Urinary bladder (tissue), 4 donors: ENCODE results near the gene KIAA2012. TPM values are rescaled to one million over a fixed set of nuclear protein-coding genes. Genes with fewer than 3 reads are reported as not detected.
A peak's percentile ranks its signal among the peaks of the same experiment; 100 is the strongest.
"Not testable (repeated sequence)": the region's sequence is repeated elsewhere in the genome, so short reads cannot be mapped to it uniquely, and the experiment has no call there.

ENCODE experiments used
- DNase-seq: peaks from one replicate; pipeline ENCODE4 v3.0.0-alpha.2; 2015; ENCODE audit errors: extremely low spot score
- H3K27ac ChIP-seq: one replicate; pipeline ENCODE4 v1.5.1; 2013; ENCODE audit warnings: low read depth, mild to moderate bottlenecking, moderate library complexity
- H3K36me3 ChIP-seq: one replicate; pipeline ENCODE4 v1.6.1; 2013; ENCODE audit warnings: mild to moderate bottlenecking, moderate library complexity; ENCODE audit not compliant: insufficient read depth
- H3K4me1 ChIP-seq: one replicate; pipeline ENCODE4 v1.6.1; 2013; ENCODE audit warnings: mild to moderate bottlenecking, moderate library complexity; ENCODE audit not compliant: insufficient read depth
- H3K4me3 ChIP-seq: one replicate; pipeline ENCODE4 v1.5.1; 2013; ENCODE audit warnings: low read depth, low read length
- WGBS: extraction: QIAGEN DNeasy Blood & Tissue Kit; methylation state at CpG from one replicate; pipeline ENCODE4 v1.1.7; 2013; 5-methylcytosine and 5-hydroxymethylcytosine counted together
- polyA plus RNA-seq: library from polyadenylated mRNA; stranded (reverse); fragments of 200-250 nt; gene quantifications from one replicate; pipeline ENCODE4 v1.2.3, GENCODE V29; 2013
- total RNA-seq: library from RNA; depleted of rRNA; stranded (reverse); fragments of >200 nt; gene quantifications from one replicate; pipeline ENCODE4 v1.2.3, GENCODE V29; 2014
- donor health status: healthy with polysubstance abuse.
- donor health status: healthy.

KIAA2012 gene
- total and polyA plus RNA-seq, 2 donors: 0.05 to 0.16 TPM

DNA sequence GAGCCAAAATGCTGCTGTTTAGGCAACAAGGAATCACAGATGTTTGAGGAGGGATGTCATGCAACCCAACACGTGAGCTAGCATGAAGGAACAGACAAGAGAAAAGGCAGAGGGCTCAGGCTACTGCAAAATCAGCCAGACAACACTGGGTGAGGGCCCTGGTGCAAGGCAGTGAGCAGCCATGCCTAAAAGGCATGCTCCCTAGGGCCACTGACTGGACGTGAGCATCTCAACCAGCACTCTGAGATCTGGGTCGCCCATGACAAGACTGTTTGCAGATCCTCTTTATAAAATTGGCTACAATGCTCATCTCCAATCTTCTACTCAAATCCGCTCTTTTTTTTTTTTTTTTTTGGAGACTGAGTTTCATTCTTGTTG lies 49.1 kb downstream of the KIAA2012 start:
- H3K27ac ChIP-seq: no peak overlapping the region
- no peak for DNase-seq
- H3K4me1 ChIP-seq: no peaks in the 10 kb centered on the region
- WGBS: 91% methylated on average over 4 of the region's 4 CpGs
- no peak overlapping the region for H3K4me3 ChIP-seq
- H3K36me3 ChIP-seq: no peaks in the 10 kb centered on the region

- Histone ChIP-seq H3K27ac (no peak overlapping the region), H3K36me3 (no peaks in the 10 kb centered on the region), H3K4me3 (no peak overlapping the region), H3K4me1 (no peaks in the 10 kb centered on the region)
- no peak for DNase-seq
- WGBS: 56% methylated on average over 19 of the region's 19 CpGs
These were observed 50.1 kb downstream of the KIAA2012 start for GRCh38 chr2:202122980-202123720.

DNA sequence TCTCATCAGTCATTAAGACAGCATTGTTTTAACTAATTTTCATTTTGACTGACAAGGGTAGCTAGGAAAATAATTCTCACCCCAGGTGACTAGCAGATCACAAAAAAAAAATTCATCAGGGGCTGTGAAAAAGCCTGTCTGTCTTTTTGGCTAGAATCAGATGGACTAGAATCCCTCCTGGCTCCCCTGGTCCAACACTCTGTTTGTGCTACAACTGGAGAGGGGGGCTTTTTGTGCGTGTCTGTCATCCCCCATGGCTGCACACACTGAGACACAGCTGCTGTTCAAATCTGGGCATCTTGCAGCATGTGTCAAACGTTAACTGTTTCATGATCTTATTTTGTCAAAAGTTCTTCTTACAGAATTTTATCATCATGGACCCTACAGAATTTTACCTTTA lies 51.2 kb downstream of the KIAA2012 start:
- H3K36me3 ChIP-seq: no peaks in the 10 kb centered on the region
- WGBS: 75% methylated on average over 2 of the region's 2 CpGs
- no peak for DNase-seq
- no peak overlapping the region for H3K4me3 ChIP-seq
- H3K4me1 ChIP-seq: no peaks in the 10 kb centered on the region
- H3K27ac ChIP-seq: no peak overlapping the region

DNA sequence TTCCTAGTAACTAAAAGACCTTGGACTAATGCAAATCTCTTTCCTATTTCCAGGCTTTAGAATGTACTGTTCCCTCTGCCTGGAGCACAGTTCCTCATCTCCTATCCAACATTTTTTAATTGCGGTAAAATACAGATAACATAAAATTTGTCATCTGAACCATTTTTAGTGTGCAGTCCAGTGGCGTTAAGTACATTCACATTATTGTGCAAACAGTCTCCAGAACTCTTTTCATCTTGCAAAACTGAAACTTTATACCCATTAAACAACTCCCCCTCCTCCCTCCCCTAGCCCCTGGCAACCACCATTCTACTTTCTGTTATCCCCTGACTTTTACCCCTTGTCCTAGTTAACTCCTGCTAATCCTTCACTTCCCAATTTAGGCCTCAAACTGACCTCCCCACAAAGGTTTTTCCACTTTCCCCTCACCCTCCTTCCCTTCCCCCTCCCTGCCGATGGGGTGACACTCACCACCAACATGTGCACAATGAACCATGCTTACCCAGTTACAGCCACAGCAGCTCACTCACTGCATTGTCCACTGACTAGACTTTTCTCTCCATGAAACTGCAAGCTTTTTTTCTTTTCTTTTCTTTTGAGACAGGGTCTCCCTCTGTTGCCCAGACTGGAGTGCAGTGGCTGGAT lies 54.8 kb downstream of the KIAA2012 start:
- DNase-seq: no peak
- Histone ChIP-seq H3K4me3 (no peak overlapping the region), H3K36me3 (no peaks in the 10 kb centered on the region), H3K27ac (peak overlapping the region; percentile 39), H3K4me1 (no peaks in the 10 kb centered on the region)
- WGBS: 55% methylated on average over 3 of the region's 3 CpGs

GRCh38 chr2:202129841-202130240 lies 56.8 kb downstream of the KIAA2012 start:
- no peak overlapping the region for H3K4me3 ChIP-seq
- 46% methylated on average over 3 of the region's 3 CpGs for WGBS
- no peaks in the 10 kb centered on the region for H3K4me1 ChIP-seq
- DNase-seq: no peak
- no peaks in the 10 kb centered on the region for H3K36me3 ChIP-seq
- no peak overlapping the region for H3K27ac ChIP-seq

GRCh38 chr2:202133200-202133908 lies 60.3 kb downstream of the KIAA2012 start:
- DNase-seq: no peak
- Histone ChIP-seq H3K4me3 (no peak overlapping the region), H3K36me3 (no peaks in the 10 kb centered on the region), H3K4me1 (no peaks in the 10 kb centered on the region), H3K27ac (no peak overlapping the region)
- 72% methylated on average over 5 of the region's 5 CpGs for WGBS

DNA sequence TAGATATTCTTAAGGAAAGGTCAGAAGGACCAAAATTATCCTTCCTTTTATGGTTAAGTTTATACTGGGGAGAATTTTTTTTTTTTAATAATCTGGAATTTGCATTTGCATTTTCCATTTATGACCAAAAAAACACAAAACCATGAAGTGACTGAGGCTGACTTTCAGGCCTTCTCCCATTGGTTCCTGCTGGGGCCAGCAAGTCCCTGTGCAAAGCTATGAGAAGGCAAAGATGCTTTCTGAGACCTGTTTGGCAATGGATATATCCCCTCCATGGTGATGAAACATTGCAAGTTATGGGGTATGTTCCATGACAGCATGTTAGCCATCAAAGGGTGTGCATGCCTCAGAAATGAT lies 60.8 kb downstream of the KIAA2012 start:
- no peaks in the 10 kb centered on the region for H3K36me3 ChIP-seq
- DNase-seq: no peak
- no peaks in the 10 kb centered on the region for H3K4me1 ChIP-seq
- no peak overlapping the region for H3K27ac ChIP-seq
- no peak overlapping the region for H3K4me3 ChIP-seq

DNA sequence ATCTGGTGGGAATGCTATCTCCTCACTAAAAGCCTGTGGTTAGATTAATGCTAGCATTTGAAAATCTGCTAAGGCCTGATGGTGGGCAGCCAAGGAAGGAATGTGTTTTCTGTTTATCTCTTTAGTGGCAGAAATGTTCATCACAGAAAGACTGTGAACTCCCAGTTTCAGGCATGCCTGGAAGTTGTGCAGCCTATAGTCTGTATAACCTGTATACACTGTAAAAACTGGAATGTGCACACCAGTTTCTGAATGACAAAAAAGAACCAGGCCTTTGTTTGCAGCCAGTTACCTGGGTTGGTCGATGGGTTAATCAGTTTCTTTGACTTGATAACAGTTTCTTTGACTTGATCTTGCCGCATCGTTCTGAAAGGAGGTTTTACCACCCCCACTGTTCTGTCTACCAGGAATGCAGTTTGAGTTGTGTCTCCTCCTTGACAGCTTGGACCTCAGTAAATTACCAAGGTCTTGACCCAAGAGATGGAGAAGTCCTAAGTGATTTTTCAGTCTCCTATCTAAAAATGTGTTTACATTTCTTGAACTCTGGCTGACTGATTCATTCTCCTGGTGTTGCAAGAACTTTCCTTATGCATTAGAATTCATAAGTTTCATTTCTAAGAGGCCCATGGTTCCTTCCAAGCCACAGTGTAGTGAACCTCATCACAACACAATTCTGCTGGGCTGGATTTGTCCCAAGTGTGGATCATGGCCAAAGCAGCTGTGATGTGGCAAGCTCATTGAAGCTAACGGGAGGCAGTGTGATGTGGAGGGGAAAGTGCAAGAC lies 62.2 kb downstream of the KIAA2012 start:
- Histone ChIP-seq H3K4me1 (no peaks in the 10 kb centered on the region), H3K4me3 (no peak overlapping the region), H3K27ac (no peak overlapping the region), H3K36me3 (no peaks in the 10 kb centered on the region)
- peak; percentile 64 for DNase-seq
- 17% methylated on average over 4 of the region's 4 CpGs for WGBS

DNA sequence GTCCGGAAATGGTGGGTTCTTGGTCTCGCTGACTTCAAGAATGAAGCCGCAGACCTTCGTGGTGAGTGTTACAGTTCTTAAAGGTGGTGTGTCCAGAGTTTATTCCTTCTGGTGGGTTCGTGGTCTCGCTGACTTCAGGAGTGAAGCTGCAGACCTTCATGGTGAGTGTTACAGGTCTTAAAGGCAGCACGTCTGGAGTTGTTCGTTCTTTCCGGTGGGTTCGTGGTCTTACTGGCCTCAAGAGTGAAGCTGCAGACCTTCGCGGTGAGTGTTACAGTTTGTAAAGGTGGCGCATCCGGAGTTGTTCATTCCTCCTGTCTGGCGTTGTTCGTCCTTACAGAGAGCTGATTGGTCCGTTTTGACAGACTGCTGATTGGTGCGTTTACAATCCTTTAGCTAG lies 63.0 kb downstream of the KIAA2012 start:
- H3K36me3 ChIP-seq, H3K4me1 ChIP-seq, H3K27ac ChIP-seq, H3K4me3 ChIP-seq, DNase-seq: not testable (repeated sequence)
- 87% methylated on average over 18 of the region's 18 CpGs for WGBS

DNA sequence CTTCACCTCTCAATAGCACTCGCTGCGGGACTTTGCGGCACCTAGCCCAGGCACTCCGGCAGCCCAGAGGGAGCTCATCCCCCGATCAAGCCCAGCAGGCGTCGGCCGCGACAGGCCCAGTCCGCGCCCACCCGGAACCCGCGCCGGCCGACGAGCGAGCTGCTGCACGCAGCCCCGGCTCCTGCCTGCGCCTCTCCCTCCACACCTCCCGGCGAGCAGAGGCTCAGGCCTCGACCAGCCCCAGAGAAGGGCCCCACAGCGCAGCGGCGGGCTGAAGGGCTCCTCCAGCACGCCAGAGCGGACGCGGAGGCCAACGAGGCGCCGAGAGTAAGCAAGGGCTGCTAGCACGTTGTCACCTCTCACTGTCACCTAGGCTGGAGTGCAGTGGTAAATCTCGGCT lies 63.5 kb downstream of the KIAA2012 start:
- H3K4me3 ChIP-seq: no peak overlapping the region
- WGBS: 97% methylated on average over 36 of the region's 36 CpGs
- H3K27ac ChIP-seq: no peak overlapping the region
- H3K36me3 ChIP-seq: no peaks in the 10 kb centered on the region
- DNase-seq: no peak
- H3K4me1 ChIP-seq: no peaks in the 10 kb centered on the region

GRCh38 chr2:202140522-202141252 lies 67.6 kb downstream of the KIAA2012 start:
- 40% methylated on average over 12 of the region's 12 CpGs for WGBS
- Histone ChIP-seq H3K27ac (no peak overlapping the region), H3K4me3 (no peak overlapping the region), H3K36me3 (no peaks in the 10 kb centered on the region), H3K4me1 (no peaks in the 10 kb centered on the region)
- no peak for DNase-seq

- no peak overlapping the region for H3K27ac ChIP-seq
- 80% methylated on average over 4 of the region's 4 CpGs for WGBS
- no peaks in the 10 kb centered on the region for H3K36me3 ChIP-seq
- DNase-seq: no peak
- H3K4me1 ChIP-seq: no peaks in the 10 kb centered on the region
- no peak overlapping the region for H3K4me3 ChIP-seq
These were observed 68.4 kb downstream of the KIAA2012 start for GRCh38 chr2:202141329-202141947.

DNA sequence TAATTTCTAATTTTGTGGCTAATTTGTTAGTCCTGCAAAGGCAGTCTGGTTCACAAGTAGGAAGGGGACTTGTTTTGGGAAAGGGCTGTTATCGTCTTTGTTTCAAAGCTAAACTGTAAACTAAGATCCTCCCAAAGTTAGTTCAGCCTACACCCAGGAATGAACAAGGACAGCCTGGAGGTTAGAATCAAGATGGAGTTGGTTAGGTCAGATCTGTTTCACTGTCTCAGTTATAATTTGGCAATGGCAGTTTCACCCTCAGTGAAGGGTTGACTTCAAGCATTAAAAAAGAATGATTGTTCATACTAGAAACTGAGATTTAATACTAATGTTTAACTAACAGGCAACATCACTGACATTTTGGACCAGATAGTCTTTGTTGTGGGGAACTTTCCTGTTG lies 69.5 kb downstream of the KIAA2012 start:
- no peaks in the 10 kb centered on the region for H3K36me3 ChIP-seq
- no peak overlapping the region for H3K4me3 ChIP-seq
- no peak overlapping the region for H3K27ac ChIP-seq
- H3K4me1 ChIP-seq: no peaks in the 10 kb centered on the region
- 93% methylated on average over 1 of the region's 1 CpG for WGBS
- DNase-seq: no peak
